Naive thymus-derived CD4-positive, alpha-beta T cell (primary cell): ENCODE measurements around the gene ZSCAN22. TPM values are rescaled to one million over a fixed set of nuclear protein-coding genes. Genes with fewer than 3 reads are reported as not detected.

Source experiments
- ATAC-seq: fragments of 150-1000 bp; cut with Tn5 transposase; 2 replicates; pipeline ENCODE4 v1.10.0; 2021; ENCODE audit warnings: mild to moderate bottlenecking, moderate library complexity
- CTCF ChIA-PET: fragments of 350-600 bp; sonication (Branson Sonifier 250); formaldehyde crosslinking; loops from one replicate; lab custom pipeline; 2021; ENCODE audit warnings: antibody characterized with exemption; lab: Charles Lee
- POLR2A ChIA-PET: fragments of 350-600 bp; sonication (Branson Sonifier 250); formaldehyde crosslinking; loops from one replicate; lab custom pipeline; 2021; ENCODE audit warnings: antibody characterized with exemption, inconsistent platforms; lab: Charles Lee
- DNase-seq, 9 donors: peaks; one replicate each; pipeline versions ENCODE4 v3.0.0 to v3.0.0-alpha.2; 2020 to 2022; ENCODE audit warnings: mixed read lengths in 1 of 9
- H3K27ac ChIP-seq: one replicate; pipeline ENCODE4 v1.7.0; 2013; ENCODE audit warnings: mild to moderate bottlenecking, low read depth, low read length, moderate library complexity
- H3K27me3 ChIP-seq, 2 donors: one replicate each; pipeline ENCODE4 v1.7.0; 2013; ENCODE audit warnings: low read length in 2 of 2, mild to moderate bottlenecking in 2 of 2, moderate library complexity in 2 of 2; ENCODE audit not compliant: control insufficient read depth in 2 of 2, insufficient read depth in 2 of 2
- H3K36me3 ChIP-seq, 3 experiments: 1 replicate in 2 of 3; 2 replicates in 1 of 3; pipeline ENCODE4 v1.7.0; 2013; ENCODE audit warnings: low read length in 3 of 3, mild to moderate bottlenecking in 3 of 3, moderate library complexity in 1 of 3; ENCODE audit not compliant: insufficient read depth in 3 of 3, control insufficient read depth in 2 of 3
- H3K4me1 ChIP-seq, 2 donors: one replicate each; pipeline ENCODE4 v1.7.0; 2013; ENCODE audit warnings: low read length in 2 of 2, mild to moderate bottlenecking in 2 of 2, moderate library complexity in 1 of 2; ENCODE audit not compliant: control insufficient read depth in 2 of 2, insufficient read depth in 2 of 2
- H3K4me3 ChIP-seq: 2 replicates; pipeline ENCODE4 v1.7.0; 2013; ENCODE audit warnings: mild to moderate bottlenecking, low read length
- H3K9me3 ChIP-seq, 3 experiments: 1 replicate in 2 of 3; 2 replicates in 1 of 3; pipeline ENCODE4 v1.7.0; 2013; ENCODE audit warnings: low read length in 3 of 3; ENCODE audit not compliant: control insufficient read depth in 2 of 3
- H3K27ac Mint-ChIP-seq, 9 donors: one replicate each; pipeline ENCODE4 v1.8.0; 2020 to 2022; ENCODE audit warnings: mixed read lengths in 9 of 9, mild to moderate bottlenecking in 8 of 9, moderate library complexity in 5 of 9, inconsistent platforms in 2 of 9
- H3K27me3 Mint-ChIP-seq, 5 donors: one replicate each; pipeline ENCODE4 v1.8.0; 2021 to 2022; ENCODE audit warnings: mixed read lengths in 5 of 5, mild to moderate bottlenecking in 1 of 5
- H3K36me3 Mint-ChIP-seq, 5 donors: one replicate each; pipeline ENCODE4 v1.8.0; 2020 to 2022; ENCODE audit warnings: mixed read lengths in 5 of 5, mild to moderate bottlenecking in 3 of 5, inconsistent platforms in 1 of 5
- H3K4me1 Mint-ChIP-seq, 7 donors: one replicate each; pipeline ENCODE4 v1.8.0; 2020 to 2022; ENCODE audit warnings: mixed read lengths in 7 of 7, mild to moderate bottlenecking in 3 of 7, inconsistent platforms in 1 of 7
- H3K4me3 Mint-ChIP-seq, 10 donors: one replicate each; pipeline ENCODE4 v1.8.0; 2020 to 2022; ENCODE audit warnings: mild to moderate bottlenecking in 10 of 10, mixed read lengths in 10 of 10, moderate library complexity in 6 of 10, inconsistent platforms in 2 of 10
- H3K9me3 Mint-ChIP-seq, 11 donors: one replicate each; pipeline ENCODE4 v1.8.0; 2020 to 2022; ENCODE audit warnings: mixed read lengths in 11 of 11, mild to moderate bottlenecking in 4 of 11, inconsistent platforms in 1 of 11, moderate library complexity in 1 of 11
- intact Hi-C, 2 donors: fragments of 100-400 bp; cut with micrococcal nuclease; formaldehyde crosslinking; loops; one replicate each; pipeline ENCODE4 v1.15.1; 2023
- polyA plus RNA-seq, 2 donors: library from polyadenylated mRNA; unstranded; fragments of 300-500 nt; fragmentation: Illumina TruSeq; gene quantifications; one replicate each; pipeline ENCODE4 v1.2.3, GENCODE V29; 2021
- total RNA-seq, 6 experiments: library from RNA in 5 of 6; stranded (reverse) in 5 of 6; gene quantifications; 1 replicate in 5 of 6; 2 replicates in 1 of 6; pipeline ENCODE4 v1.2.3 and lab custom pipeline; 2021 to 2026

Gene ZSCAN22
- total and polyA plus RNA-seq, 7 experiments from 2014 or later = 1.1 to 6.0 (median 3.6) TPM

- peak; percentile 90 to 100 (median 98) for DNase-seq
- peaks cover 22 to 40% (median 33%) of the 10 kb centered on the region in 7 donors for H3K4me1 Mint-ChIP-seq
- intact Hi-C loops = loop anchor here (1.0 to 10.0 kb wide), 23 partner anchors 19 to 1100 kb away; partner anchors contain the start of genes ERVK3-1 (in 2 of the 2), ZNF132 (in 2 of the 2), ZNF274 (in 2 of the 2) and ZNF324 (in 2 of the 2)
- H3K27ac Mint-ChIP-seq = peak within 1 kb of the TSS; percentile 93 to 97 (median 97)
- H3K36me3 Mint-ChIP-seq = peaks cover 0 to 2% (median 0%) of the 10 kb centered on the region in 5 donors
- Histone ChIP-seq H3K36me3 (no peaks in the 10 kb centered on the region), H3K4me3 (peak within 1 kb of the TSS; percentile 97), H3K4me1 (peaks cover 21 to 25% of the 10 kb centered on the region in 2 donors), H3K27me3 (no peaks in the 10 kb centered on the region), H3K27ac (peak within 1 kb of the TSS; percentile 96), H3K9me3 (no peaks in the 10 kb centered on the region)
- ATAC-seq = peak; percentile 93
- no peaks in the 10 kb centered on the region for H3K27me3 Mint-ChIP-seq
- peak within 1 kb of the TSS; percentile 87 to 98 (median 91) for H3K4me3 Mint-ChIP-seq
- no peaks in the 10 kb centered on the region for H3K9me3 Mint-ChIP-seq
- ChIA-PET CTCF (no interaction called here), POLR2A (interaction anchor here (0.5 to 3.5 kb wide), 14 partner anchors 10 to 699 kb away, joined by 3 to 34 read pairs (median 4); partner anchors contain the start of genes TRIM28, ZNF132, ZNF497 and ZNF551)
Measured at GRCh38 chr19:58380662-58381459, 54.1 kb downstream of the ZSCAN22 start, which contains the start of gene ZNF837. Gene ZNF837, minus strand, starts transcription at chr19:58381030. Its CDS starts 11,698 bp downstream, at chr19:58369332.

- peaks cover 23 to 44% (median 38%) of the 10 kb centered on the region in 7 donors for H3K4me1 Mint-ChIP-seq
- no peaks in the 10 kb centered on the region for H3K27me3 Mint-ChIP-seq
- peak in 1 of 9 donors; percentile 10 for DNase-seq
Measured at GRCh38 chr19:58381460-58382212, 54.8 kb downstream of the ZSCAN22 start.

GRCh38 chr19:58382997-58383603 lies 56.3 kb downstream of the ZSCAN22 start:
- intact Hi-C loops = loop anchor here in 1 of 2 donors (5.0 to 10.0 kb wide), 3 partner anchors 36 to 898 kb away; partner anchors contain the start of genes ZNF417 and ZNF419
- Mint-ChIP-seq H3K27me3 (peaks cover 0 to 3% (median 0%) of the 10 kb centered on the region in 5 donors), H3K36me3 (peaks cover 0 to 4% (median 0%) of the 10 kb centered on the region in 5 donors), H3K4me1 (peaks cover 26 to 58% (median 48%) of the 10 kb centered on the region in 7 donors), H3K27ac (peak overlapping the region in 4 of 9 donors; percentile 19 to 93 (median 52)), H3K9me3 (no peaks in the 10 kb centered on the region), H3K4me3 (peak overlapping the region in 4 of 10 donors; percentile 17 to 93 (median 53))
- ChIA-PET POLR2A (interaction anchor here (2.3 kb wide), 1 partner anchor 20 kb away, joined by 12 read pairs; the partner anchor contains the start of gene ZNF497), CTCF (no interaction called here)
- Histone ChIP-seq H3K36me3 (peaks cover 0 to 1% (median 0%) of the 10 kb centered on the region in 3 experiments), H3K4me1 (peaks cover 30 to 37% of the 10 kb centered on the region in 2 donors), H3K27me3 (no peaks in the 10 kb centered on the region), H3K27ac (no peak overlapping the region), H3K4me3 (no peak overlapping the region), H3K9me3 (no peaks in the 10 kb centered on the region)
- DNase-seq (peak in 1 of 9 donors; percentile 5), ATAC-seq (no peak)

More at GRCh38 chr19:58381460-58382212, 54.8 kb downstream of the ZSCAN22 start:
- POLR2A ChIA-PET = interaction anchor here (0.5 to 2.3 kb wide), 13 partner anchors 9 to 700 kb away, joined by 3 to 12 read pairs (median 4); partner anchors contain the start of genes TRIM28, ZNF132, ZNF497 and ZNF551
- Histone ChIP-seq H3K9me3 (no peaks in the 10 kb centered on the region), H3K4me3 (peak overlapping the region; percentile 97), H3K36me3 (no peaks in the 10 kb centered on the region), H3K27ac (peak overlapping the region; percentile 96), H3K4me1 (peaks cover 25 to 30% of the 10 kb centered on the region in 2 donors), H3K27me3 (no peaks in the 10 kb centered on the region)
- CTCF ChIA-PET = interaction anchor here (0.6 kb wide), 1 partner anchor 140 kb away, joined by 3 read pairs; no protein-coding TSS in a partner anchor
- Mint-ChIP-seq H3K9me3 (no peaks in the 10 kb centered on the region), H3K36me3 (peaks cover 0 to 2% (median 0%) of the 10 kb centered on the region in 5 donors), H3K4me3 (peak overlapping the region; percentile 87 to 98 (median 91)), H3K27ac (peak overlapping the region; percentile 93 to 97 (median 97))
- intact Hi-C loops = loop anchor here (1.0 to 10.0 kb wide), 23 partner anchors 19 to 1101 kb away; partner anchors contain the start of genes ERVK3-1 (in 2 of the 2), ZNF132 (in 2 of the 2), ZNF274 (in 2 of the 2) and ZNF324 (in 2 of the 2)
- no peak for ATAC-seq

GRCh38 chr19:58385313-58385890 lies 58.6 kb downstream of the ZSCAN22 start:
- DNase-seq (peak in 1 of 9 donors; percentile 6), ATAC-seq (no peak)
- peaks cover 26 to 32% of the 10 kb centered on the region in 2 donors for H3K4me1 ChIP-seq
- H3K4me3 ChIP-seq = peak overlapping the region; percentile 75
- Mint-ChIP-seq H3K36me3 (peaks cover 0 to 14% (median 9%) of the 10 kb centered on the region in 5 donors), H3K4me1 (peaks cover 22 to 58% (median 46%) of the 10 kb centered on the region in 7 donors), H3K4me3 (peak overlapping the region; percentile 89 to 96 (median 94)), H3K27ac (peak overlapping the region; percentile 94 to 99 (median 97)), H3K27me3 (peaks cover 0 to 3% (median 0%) of the 10 kb centered on the region in 5 donors), H3K9me3 (no peaks in the 10 kb centered on the region)
- peak overlapping the region; percentile 94 for H3K27ac ChIP-seq
- H3K36me3 ChIP-seq = peaks cover 0 to 10% (median 5%) of the 10 kb centered on the region in 3 experiments
- intact Hi-C loops = loop anchor here in 1 of 2 donors (5.0 to 10.0 kb wide), 3 partner anchors 471 to 948 kb away; partner anchors contain the start of genes ZNF417, ZNF419 and ZNF749
- ChIA-PET CTCF (no interaction called here), POLR2A (interaction anchor here (1.1 kb wide), 2 partner anchors 23 to 38 kb away, joined by 6 to 8 read pairs; partner anchors contain the start of gene ZNF497)
- H3K27me3 ChIP-seq = no peaks in the 10 kb centered on the region
- H3K9me3 ChIP-seq = no peaks in the 10 kb centered on the region

- DNase-seq = peak in 4 of 9 donors; percentile 19 to 23 (median 22)
- H3K4me1 ChIP-seq = peaks cover 26 to 32% of the 10 kb centered on the region in 2 donors
- ChIA-PET CTCF (interaction anchor here (0.7 kb wide), 1 partner anchor 68 kb away, joined by 3 read pairs; no protein-coding TSS in a partner anchor), POLR2A (interaction anchor here (0.6 to 1.9 kb wide), 7 partner anchors 23 to 231 kb away, joined by 3 to 8 read pairs (median 4); partner anchors contain the start of genes ZNF497 and ZNF584)
- H3K4me3 ChIP-seq = peak overlapping the region; percentile 75
- H3K9me3 Mint-ChIP-seq = no peaks in the 10 kb centered on the region
- peak overlapping the region; percentile 94 to 99 (median 97) for H3K27ac Mint-ChIP-seq
- peak overlapping the region; percentile 94 for H3K27ac ChIP-seq
- intact Hi-C loops = loop anchor here (1.0 to 10.0 kb wide), 7 partner anchors 39 to 949 kb away; partner anchors contain the start of genes ZBTB45 (in 1 of the 2), ZNF274 (in 1 of the 2), ZNF417 (in 1 of the 2) and ZNF419 (in 1 of the 2)
- H3K9me3 ChIP-seq = no peaks in the 10 kb centered on the region
- H3K4me1 Mint-ChIP-seq = peaks cover 22 to 63% (median 50%) of the 10 kb centered on the region in 7 donors
- no peaks in the 10 kb centered on the region for H3K27me3 ChIP-seq
- H3K36me3 ChIP-seq = peaks cover 0 to 16% (median 8%) of the 10 kb centered on the region in 3 experiments
- peaks cover 0 to 3% (median 0%) of the 10 kb centered on the region in 5 donors for H3K27me3 Mint-ChIP-seq
- peaks cover 0 to 18% (median 13%) of the 10 kb centered on the region in 5 donors for H3K36me3 Mint-ChIP-seq
- no peak for ATAC-seq
- peak overlapping the region; percentile 89 to 96 (median 94) for H3K4me3 Mint-ChIP-seq
Measured at GRCh38 chr19:58385891-58386575, 59.2 kb downstream of the ZSCAN22 start.
